GM19395 (cell line): Measurements from ENCODE around the gene TRAPPC4.
A peak's percentile ranks its signal among the peaks of the same experiment; 100 is the strongest.
"Not testable (repeated sequence)": the region's sequence is repeated elsewhere in the genome, so short reads cannot be mapped to it uniquely, and the experiment has no call there.

ENCODE experiments used
- ATAC-seq: cut with Tn5 transposase; IDR thresholded peaks from one replicate; pipeline ENCODE4 v1.9.1; 2021; ENCODE audit warnings: mild to moderate bottlenecking, moderate library complexity; ENCODE audit not compliant: unreplicated experiment

Gene TRAPPC4

GRCh38 chr11:119030329-119031047 is 11.9 kb downstream of the TRAPPC4 start, which contains the start of gene SLC37A4:
Gene SLC37A4 (minus strand): TSS chr11:119030877.
- ATAC-seq: peak; percentile 87

DNA sequence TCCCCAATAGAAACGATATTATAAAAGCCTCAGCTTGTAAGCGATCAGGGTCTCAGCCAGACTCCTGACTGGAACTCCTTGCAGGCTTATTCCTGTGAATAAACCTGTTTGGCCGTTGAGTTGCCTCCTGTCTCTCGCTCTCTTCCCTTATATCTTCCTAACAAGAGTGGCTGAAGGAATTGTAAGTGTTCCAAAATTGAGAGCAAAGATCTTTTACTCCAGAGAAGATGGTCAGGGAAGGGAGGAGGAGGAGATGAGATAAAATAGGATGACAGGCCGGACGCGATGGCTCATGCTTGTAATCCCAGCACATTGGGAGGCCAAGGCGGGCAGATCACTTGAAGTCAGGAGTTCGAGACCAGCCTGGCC is 13.3 kb downstream of the TRAPPC4 start:
- no peak for ATAC-seq

GRCh38 chr11:119033421-119033820 is 14.9 kb downstream of the TRAPPC4 start:
- ATAC-seq: not testable (repeated sequence)

GRCh38 chr11:119034813-119035212 is 16.2 kb downstream of the TRAPPC4 start:
- no peak for ATAC-seq

DNA sequence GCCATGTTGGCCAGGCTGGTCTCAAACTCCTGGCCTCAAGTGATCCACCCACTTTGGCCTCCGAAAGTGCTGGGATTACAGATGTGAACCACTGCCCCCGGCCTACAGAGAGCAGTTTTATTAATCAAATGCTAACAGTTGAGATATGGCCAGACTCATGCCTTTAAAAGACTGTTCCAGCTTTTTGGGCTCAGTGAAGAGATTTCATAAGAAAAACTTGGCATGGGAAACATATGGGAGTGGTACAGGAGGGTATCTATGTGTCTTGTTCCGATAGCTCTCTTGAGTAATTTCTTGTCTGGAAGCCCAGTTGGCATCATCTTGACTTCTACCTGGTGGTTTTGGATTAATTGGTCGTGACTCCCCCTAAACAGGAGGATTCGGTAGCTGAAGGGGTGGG is 20.3 kb downstream of the TRAPPC4 start:
- ATAC-seq: no peak

DNA sequence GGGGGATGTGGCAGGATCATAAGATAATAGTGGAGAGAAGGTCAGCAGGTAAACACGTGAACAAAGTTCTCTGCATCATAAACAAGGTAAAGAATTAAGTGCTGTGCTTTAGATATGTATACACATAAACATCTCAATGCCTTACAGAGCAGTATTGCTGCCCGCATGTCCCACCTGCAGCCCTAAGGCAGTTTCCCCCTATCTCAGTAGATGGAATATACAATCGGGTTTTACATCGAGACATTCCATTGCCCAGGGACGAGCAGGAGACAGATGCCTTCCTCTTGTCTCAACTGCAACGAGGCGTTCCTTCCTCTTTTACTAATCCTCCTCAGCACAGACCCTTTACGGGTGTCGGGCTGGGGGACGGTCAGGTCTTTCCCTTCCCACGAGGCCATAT is 20.9 kb downstream of the TRAPPC4 start:
- ATAC-seq: not testable (repeated sequence)

DNA sequence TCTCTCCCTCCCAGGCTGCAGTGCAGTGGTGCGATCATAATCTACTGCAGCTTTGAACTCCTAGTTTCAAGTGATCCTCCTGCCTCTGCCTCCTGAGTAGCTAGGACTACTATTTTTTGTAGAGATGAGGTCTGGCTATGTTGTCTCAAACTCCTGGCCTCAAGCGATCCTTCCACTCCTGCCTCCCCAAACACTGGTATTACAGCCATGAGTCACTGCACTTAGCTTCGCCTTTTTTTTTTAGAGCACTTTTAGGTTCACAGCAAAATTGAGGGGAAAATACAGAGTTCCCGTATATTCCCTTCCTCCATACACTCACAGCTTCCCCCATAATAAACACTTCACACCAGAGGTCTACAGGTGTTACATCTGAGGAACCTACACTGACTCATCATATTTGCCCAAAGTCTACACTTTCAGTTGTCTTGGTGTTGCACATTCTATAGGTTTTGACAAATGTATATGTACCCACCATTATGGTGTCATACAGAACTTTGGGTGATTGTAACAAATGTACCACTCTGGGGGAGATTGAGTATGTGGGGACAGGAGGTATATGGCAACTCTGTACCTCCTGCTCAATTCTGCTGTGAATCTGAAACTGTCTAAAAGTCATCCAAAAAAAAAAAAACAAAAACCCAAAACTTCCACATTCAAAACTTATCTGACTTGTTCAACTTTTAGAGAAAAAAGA is 23.4 kb downstream of the TRAPPC4 start:
- ATAC-seq: no peak

GRCh38 chr11:119042927-119043326 is 24.4 kb downstream of the TRAPPC4 start:
- ATAC-seq: no peak

- ATAC-seq: no peak
Measured at GRCh38 chr11:119044708-119045107, 26.1 kb downstream of the TRAPPC4 start.

- ATAC-seq: no peak
Measured at GRCh38 chr11:119046489-119046888, 27.9 kb downstream of the TRAPPC4 start.

DNA sequence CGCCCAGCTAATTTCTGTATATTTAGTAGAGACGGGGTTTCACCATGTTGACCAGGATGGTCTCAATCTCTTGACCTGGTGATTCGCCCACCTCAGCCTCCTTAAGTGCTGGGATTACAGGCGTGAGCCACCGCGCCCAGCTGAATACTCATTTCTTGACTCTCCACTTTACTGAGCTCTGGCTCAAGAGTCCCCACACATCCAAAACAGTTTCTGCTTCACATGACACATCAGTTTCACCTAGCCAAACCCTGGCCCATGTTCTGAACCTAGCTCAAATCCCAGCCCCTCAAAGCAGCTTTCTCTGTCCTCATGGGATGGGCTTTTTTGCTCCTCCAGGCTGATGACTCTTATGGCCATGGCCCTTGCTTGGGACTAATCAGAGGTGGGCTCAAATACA is 28.6 kb downstream of the TRAPPC4 start:
- no peak for ATAC-seq

GRCh38 chr11:119048644-119049043 is 30.1 kb downstream of the TRAPPC4 start:
- ATAC-seq: no peak

DNA sequence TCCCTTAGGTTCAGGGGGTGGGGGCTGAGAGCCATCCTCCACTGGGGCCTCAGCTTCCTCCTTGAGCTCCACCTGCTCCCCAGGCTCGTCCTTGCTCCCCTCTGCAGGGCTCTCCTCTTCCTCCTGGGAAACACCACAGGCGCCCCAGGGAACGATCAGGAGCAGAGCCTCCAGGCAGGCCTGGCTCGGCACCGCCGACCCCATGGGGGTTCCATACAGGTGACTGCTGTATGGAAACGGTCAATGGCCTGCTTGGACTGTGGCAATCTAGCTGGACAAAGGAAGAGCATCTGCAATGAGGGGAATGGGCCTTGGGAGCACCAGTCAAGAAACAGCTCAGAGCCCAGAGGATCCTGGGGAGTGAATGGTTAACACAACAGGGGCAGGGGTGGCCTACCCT is 30.5 kb downstream of the TRAPPC4 start:
- ATAC-seq: no peak

DNA sequence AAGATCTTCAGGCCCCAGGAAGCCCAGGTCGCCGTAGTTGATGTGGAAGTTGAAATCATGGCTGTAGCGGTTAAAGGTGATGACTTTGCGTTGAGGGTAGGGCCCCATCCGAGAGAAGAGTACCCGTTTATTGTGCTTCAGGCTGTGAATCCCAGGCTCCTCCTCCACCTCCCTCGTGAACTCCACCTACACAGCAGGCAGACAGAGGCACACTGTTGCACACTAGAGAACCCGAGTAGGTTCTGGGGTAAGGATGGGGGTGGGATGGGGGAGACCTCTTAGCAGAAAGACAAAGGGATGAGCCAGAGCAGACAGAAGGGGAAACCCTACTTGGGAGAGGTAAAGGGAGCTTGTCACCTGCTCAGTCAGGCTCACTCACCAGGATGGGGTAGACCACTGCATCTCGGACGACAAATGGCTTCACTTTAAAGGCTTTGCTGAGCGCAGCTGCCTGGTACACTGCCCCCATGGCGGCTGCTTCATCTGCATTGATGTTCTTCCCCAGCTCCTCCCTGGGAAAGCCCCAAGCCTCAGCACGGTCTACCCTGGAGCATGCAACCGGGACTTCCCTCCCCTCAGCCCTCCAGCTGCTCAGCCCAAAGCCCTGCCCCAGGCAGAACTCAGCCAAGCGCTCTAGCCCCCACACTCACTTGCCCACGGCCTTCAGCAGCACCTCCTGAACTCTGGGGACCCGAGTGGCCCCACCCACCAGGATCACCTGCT is 33.0 kb downstream of the TRAPPC4 start:
- no peak for ATAC-seq

DNA sequence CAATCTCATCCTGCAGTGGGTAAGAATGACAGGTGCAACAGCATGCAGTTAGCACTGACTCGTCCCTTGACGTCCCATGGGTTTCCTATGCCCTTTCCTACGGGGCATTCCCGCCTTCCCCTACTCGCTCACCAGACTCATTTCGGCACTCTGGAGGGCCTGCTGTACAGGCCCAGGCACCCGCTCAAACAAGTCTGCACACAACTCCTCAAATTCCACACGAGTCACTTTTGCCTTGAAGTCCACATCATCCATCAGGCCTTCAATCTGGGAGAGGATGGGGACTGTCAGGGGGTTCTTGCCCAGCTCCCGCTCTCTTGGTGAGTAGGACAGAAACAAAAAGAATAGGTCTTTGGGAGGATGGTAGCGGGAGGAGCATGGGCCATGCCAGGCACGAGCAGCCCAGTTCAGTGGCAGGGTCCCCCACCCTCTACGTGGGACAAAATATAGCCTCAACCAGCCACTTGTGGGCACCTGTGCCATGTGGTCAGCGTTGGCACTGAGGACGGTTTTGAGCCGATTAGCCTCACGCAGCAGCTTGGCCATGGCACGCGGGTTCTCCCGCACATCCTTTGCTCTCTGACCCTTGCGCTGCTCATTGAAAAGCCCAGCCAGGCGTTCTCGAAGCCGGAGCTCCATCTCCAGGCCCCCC is 33.7 kb downstream of the TRAPPC4 start:
- no peak for ATAC-seq

DNA sequence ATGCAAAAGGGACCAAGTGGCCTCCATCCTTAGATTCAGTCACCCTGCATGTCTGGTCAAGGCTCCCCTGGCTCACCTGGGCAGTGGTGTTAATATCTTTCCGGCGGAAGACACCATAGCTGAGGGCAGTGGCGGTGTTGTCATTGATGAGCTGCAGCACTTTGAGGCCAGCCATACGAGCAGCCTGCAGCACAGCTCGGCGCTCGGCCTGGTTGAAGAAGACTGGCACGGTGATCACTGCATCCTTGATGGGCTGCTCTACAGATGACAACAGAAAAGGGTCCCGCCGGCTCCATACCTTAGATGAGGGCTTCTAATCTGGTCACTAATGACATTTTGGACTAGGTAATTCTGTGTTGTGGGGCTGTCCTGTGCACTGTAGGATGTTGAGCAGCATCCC is 35.9 kb downstream of the TRAPPC4 start:
- no peak for ATAC-seq

DNA sequence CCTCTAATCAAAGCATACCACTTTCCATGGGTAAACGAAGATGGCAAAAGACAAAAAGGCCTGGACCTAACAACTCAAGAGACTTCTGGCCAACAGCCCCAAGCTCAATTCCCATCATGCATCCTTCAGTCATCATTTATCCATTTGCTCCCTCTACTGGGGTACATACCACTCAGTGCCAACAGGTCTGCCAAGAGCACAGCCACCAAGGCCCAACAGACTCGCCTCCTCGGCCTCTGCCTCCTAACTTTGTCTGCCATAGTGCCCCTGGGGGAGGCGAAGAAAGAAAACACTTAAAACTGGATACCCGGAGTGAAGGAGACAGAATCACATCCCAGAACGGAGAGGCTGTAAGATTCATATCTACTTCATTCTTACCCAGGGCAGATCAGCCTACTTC is 37.3 kb downstream of the TRAPPC4 start:
- no peak for ATAC-seq

GRCh38 chr11:119056421-119056999 is 37.9 kb downstream of the TRAPPC4 start:
- peak; percentile 20 for ATAC-seq

GRCh38 chr11:119057000-119057769 is 38.6 kb downstream of the TRAPPC4 start, which contains the start of gene HYOU1:
Gene HYOU1 (minus strand): TSS chr11:119057205. CDS start chr11:119056160, 1,045 bp downstream.
- ATAC-seq: peak; percentile 90

DNA sequence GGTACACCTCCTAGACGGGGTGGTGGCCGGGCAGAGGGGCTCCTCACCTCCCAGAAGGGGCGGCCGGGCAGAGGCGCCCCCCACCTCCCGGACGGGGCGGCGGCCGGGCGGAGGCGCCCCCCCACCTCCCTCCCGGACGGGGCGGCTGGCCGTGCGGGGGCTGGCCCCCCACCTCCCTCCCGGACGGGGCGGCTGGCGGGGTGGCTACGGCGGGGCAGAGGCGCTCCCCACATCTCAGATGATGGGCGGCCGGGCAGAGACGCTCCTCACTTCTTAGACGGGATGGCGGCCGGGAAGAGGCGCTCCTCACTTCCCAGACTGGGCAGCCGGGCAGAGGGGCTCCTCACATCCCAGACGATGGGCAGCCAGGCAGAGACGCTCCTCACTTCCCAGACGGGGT is 40.6 kb downstream of the TRAPPC4 start:
- ATAC-seq: not testable (repeated sequence)
